CD14-positive monocyte (primary cell): ENCODE data around the gene CXCR6. TPM values are rescaled to one million over a fixed set of nuclear protein-coding genes. Genes with fewer than 3 reads are reported as not detected.

ENCODE experiments used
- DNase-seq, 3 donors: peaks; one replicate each; pipeline ENCODE4 v3.0.0-alpha.2; 2011 to 2022
- H2AFZ ChIP-seq: 2 replicates; pipeline ENCODE4 v1.6.0; 2012; ENCODE audit warnings: mild to moderate bottlenecking, low read depth, low read length, inconsistent platforms; ENCODE audit not compliant: insufficient read depth, poor library complexity, severe bottlenecking
- H3K27ac ChIP-seq, 2 donors: 1 replicate in 1 of 2; 2 replicates in 1 of 2; pipeline ENCODE4 v1.5.1; 2012 to 2013; ENCODE audit warnings: low read length in 2 of 2, control low read depth in 1 of 2, inconsistent platforms in 1 of 2, low read depth in 1 of 2, mild to moderate bottlenecking in 1 of 2
- H3K27me3 ChIP-seq, 2 donors: one replicate each; pipeline versions ENCODE4 v1.6.0 to v1.6.1; 2011 to 2013; ENCODE audit warnings: low read length in 2 of 2; ENCODE audit not compliant: control insufficient read depth in 2 of 2, insufficient read depth in 2 of 2
- H3K36me3 ChIP-seq, 2 donors: replicated peaks in 1 of 2; 1 replicate in 1 of 2; 2 replicates in 1 of 2; pipeline versions ENCODE4 v1.5.1 to v1.6.1; 2012 to 2013; ENCODE audit warnings: low read length in 2 of 2, control low read depth in 1 of 2, inconsistent platforms in 1 of 2, mild to moderate bottlenecking in 1 of 2; ENCODE audit not compliant: insufficient read depth in 2 of 2, control insufficient read depth in 1 of 2
- H3K4me1 ChIP-seq, 2 donors: 1 replicate in 1 of 2; 2 replicates in 1 of 2; pipeline versions ENCODE4 v1.5.1 to v1.6.1; 2012 to 2013; ENCODE audit warnings: low read length in 2 of 2, control low read depth in 1 of 2, inconsistent platforms in 1 of 2, mild to moderate bottlenecking in 1 of 2, moderate library complexity in 1 of 2; ENCODE audit not compliant: insufficient read depth in 2 of 2, control insufficient read depth in 1 of 2
- H3K4me2 ChIP-seq: replicated peaks from 2 replicates; pipeline ENCODE3; 2012; ENCODE audit warnings: low read length, moderate library complexity, mild to moderate bottlenecking; ENCODE audit not compliant: poor library complexity, severe bottlenecking; ENCODE audit errors: extremely low read depth
- H3K4me3 ChIP-seq, 3 experiments: fragments of 200-600 bp in 1 of 3; sonication (generic) in 1 of 3; replicated peaks in 1 of 3; 1 replicate in 2 of 3; 2 replicates in 1 of 3; pipeline ENCODE4 v1.5.1; 2011 to 2013; ENCODE audit warnings: low read length in 3 of 3, mild to moderate bottlenecking in 3 of 3, control low read depth in 2 of 3, low read depth in 2 of 3, inconsistent platforms in 1 of 3, moderate library complexity in 1 of 3
- H3K79me2 ChIP-seq: 2 replicates; pipeline ENCODE4 v1.6.0; 2012; ENCODE audit warnings: mild to moderate bottlenecking, control low read depth, inconsistent platforms, low read length, moderate library complexity; ENCODE audit not compliant: insufficient read depth
- H3K9ac ChIP-seq: 2 replicates; pipeline ENCODE4 v1.6.0; 2017; ENCODE audit warnings: low read length, mild to moderate bottlenecking; ENCODE audit not compliant: insufficient read depth, poor library complexity, severe bottlenecking
- H3K9me3 ChIP-seq, 2 donors: replicated peaks in 1 of 2; 1 replicate in 1 of 2; 2 replicates in 1 of 2; pipeline versions ENCODE4 v1.5.1 to v1.6.1; 2012 to 2013; ENCODE audit warnings: low read length in 2 of 2, control low read depth in 1 of 2; ENCODE audit not compliant: control insufficient read depth in 1 of 2, insufficient read depth in 1 of 2
- H4K20me1 ChIP-seq: 2 replicates; pipeline ENCODE4 v1.6.0; 2012; ENCODE audit warnings: mild to moderate bottlenecking, low read length, control low read depth, moderate library complexity; ENCODE audit not compliant: insufficient read depth
- H3K27ac Mint-ChIP-seq, 7 donors: one replicate each; pipeline ENCODE4 v1.8.0; 2020; ENCODE audit warnings: mild to moderate bottlenecking in 7 of 7, mixed read lengths in 7 of 7, moderate library complexity in 6 of 7, inconsistent platforms in 2 of 7
- H3K27me3 Mint-ChIP-seq, 3 donors: one replicate each; pipeline ENCODE4 v1.8.0; 2021 to 2022; ENCODE audit warnings: low read depth in 3 of 3, mild to moderate bottlenecking in 3 of 3, mixed read lengths in 3 of 3, moderate library complexity in 3 of 3, inconsistent platforms in 1 of 3
- H3K36me3 Mint-ChIP-seq, 2 donors: one replicate each; pipeline ENCODE4 v1.8.0; 2020; ENCODE audit warnings: mixed read lengths in 2 of 2, inconsistent platforms in 1 of 2, mild to moderate bottlenecking in 1 of 2
- H3K4me1 Mint-ChIP-seq: one replicate; pipeline ENCODE4 v1.8.0; 2020; ENCODE audit warnings: mild to moderate bottlenecking, mixed read lengths
- H3K4me3 Mint-ChIP-seq, 2 donors: one replicate each; pipeline ENCODE4 v1.8.0; 2020; ENCODE audit warnings: mild to moderate bottlenecking in 2 of 2, mixed read lengths in 2 of 2, moderate library complexity in 1 of 2
- H3K9me3 Mint-ChIP-seq, 7 donors: one replicate each; pipeline ENCODE4 v1.8.0; 2020 to 2022; ENCODE audit warnings: mixed read lengths in 7 of 7, mild to moderate bottlenecking in 6 of 7, moderate library complexity in 6 of 7, inconsistent platforms in 2 of 7
- WGBS: methylation state at CpG from one replicate; pipeline ENCODE4 v1.1.5; 2013; ENCODE audit warnings: missing lambda C conversion rate; ENCODE audit not compliant: insufficient coverage; 5-methylcytosine and 5-hydroxymethylcytosine counted together
- intact Hi-C, 2 donors: fragments of 100-400 bp; cut with micrococcal nuclease; formaldehyde crosslinking; loops; one replicate each; pipeline versions ENCODE4 v1.15.0 to v1.15.1; 2023
- polyA plus RNA-seq, 3 donors: library from polyadenylated mRNA; depleted of rRNA in 1 of 3; unstranded in 2 of 3; stranded (reverse) in 1 of 3; fragments of 300-500 nt in 2 of 3; fragments of >200 nt in 1 of 3; fragmentation: Illumina TruSeq in 2 of 3; gene quantifications; 1 replicate in 2 of 3; 2 replicates in 1 of 3; pipeline ENCODE4 v1.2.3, GENCODE V29; 2012 to 2021
- TF ChIP-seq, protein P1 (sequence below): fragments of 200-600 bp; IDR thresholded peaks from one replicate; pipeline ENCODE4 v1.8.0; 2022; ENCODE audit warnings: antibody characterized with exemption, mild to moderate bottlenecking

CXCR6 gene
- polyA plus RNA-seq, 3 donors: 0.10 TPM; not detected in 2

DNA sequence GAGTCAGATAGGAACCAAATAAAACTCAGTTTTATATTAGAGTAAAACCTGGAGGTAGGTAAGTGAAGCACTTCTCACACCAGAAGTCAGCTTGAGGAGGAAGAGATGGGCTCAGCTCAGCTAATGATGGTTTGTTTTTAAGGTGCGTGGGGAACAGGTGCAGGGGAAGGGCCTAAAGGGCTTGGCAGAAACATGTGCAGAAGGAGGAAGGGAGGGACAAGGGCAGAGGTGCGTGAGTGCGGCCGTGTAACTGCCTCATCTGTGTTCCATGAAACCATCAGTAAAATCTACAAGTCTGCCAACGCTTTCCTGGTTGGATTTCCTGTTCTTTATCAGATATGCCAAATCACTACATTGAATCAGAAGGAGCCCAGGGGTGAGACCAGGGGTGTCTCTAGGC is 32.4 kb downstream of the CXCR6 start:
- TF ChIP-seq, protein P1, sequence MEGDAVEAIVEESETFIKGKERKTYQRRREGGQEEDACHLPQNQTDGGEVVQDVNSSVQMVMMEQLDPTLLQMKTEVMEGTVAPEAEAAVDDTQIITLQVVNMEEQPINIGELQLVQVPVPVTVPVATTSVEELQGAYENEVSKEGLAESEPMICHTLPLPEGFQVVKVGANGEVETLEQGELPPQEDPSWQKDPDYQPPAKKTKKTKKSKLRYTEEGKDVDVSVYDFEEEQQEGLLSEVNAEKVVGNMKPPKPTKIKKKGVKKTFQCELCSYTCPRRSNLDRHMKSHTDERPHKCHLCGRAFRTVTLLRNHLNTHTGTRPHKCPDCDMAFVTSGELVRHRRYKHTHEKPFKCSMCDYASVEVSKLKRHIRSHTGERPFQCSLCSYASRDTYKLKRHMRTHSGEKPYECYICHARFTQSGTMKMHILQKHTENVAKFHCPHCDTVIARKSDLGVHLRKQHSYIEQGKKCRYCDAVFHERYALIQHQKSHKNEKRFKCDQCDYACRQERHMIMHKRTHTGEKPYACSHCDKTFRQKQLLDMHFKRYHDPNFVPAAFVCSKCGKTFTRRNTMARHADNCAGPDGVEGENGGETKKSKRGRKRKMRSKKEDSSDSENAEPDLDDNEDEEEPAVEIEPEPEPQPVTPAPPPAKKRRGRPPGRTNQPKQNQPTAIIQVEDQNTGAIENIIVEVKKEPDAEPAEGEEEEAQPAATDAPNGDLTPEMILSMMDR: no peak
- H3K27me3 Mint-ChIP-seq: no peaks in the 10 kb centered on the region
- no peak overlapping the region for H2AFZ ChIP-seq
- H3K27me3 ChIP-seq: no peaks in the 10 kb centered on the region
- H3K79me2 ChIP-seq: no peaks in the 10 kb centered on the region
- H3K36me3 Mint-ChIP-seq: peaks cover 69 to 84% of the 10 kb centered on the region in 2 donors
- 60% methylated on average over 1 of the region's 5 CpGs for WGBS
- peak overlapping the region in 2 of 7 donors; percentile 4 to 58 for H3K27ac Mint-ChIP-seq
- H3K4me1 Mint-ChIP-seq: peaks cover 41% of the 10 kb centered on the region
- H3K9me3 ChIP-seq: no peaks in the 10 kb centered on the region
- H3K4me2 ChIP-seq: no peak overlapping the region
- no peak for DNase-seq
- H3K4me1 ChIP-seq: peaks cover 32 to 36% of the 10 kb centered on the region in 2 donors
- H3K9ac ChIP-seq: no peak overlapping the region
- H3K4me3 Mint-ChIP-seq: no peak overlapping the region
- peaks cover 0 to 2% (median 0%) of the 10 kb centered on the region in 7 donors for H3K9me3 Mint-ChIP-seq
- intact Hi-C loops: no loop called here
- H3K36me3 ChIP-seq: peaks cover 50 to 65% of the 10 kb centered on the region in 2 donors
- no peak overlapping the region for H3K4me3 ChIP-seq
- H3K27ac ChIP-seq: no peak overlapping the region
- H4K20me1 ChIP-seq: no peaks in the 10 kb centered on the region

DNA sequence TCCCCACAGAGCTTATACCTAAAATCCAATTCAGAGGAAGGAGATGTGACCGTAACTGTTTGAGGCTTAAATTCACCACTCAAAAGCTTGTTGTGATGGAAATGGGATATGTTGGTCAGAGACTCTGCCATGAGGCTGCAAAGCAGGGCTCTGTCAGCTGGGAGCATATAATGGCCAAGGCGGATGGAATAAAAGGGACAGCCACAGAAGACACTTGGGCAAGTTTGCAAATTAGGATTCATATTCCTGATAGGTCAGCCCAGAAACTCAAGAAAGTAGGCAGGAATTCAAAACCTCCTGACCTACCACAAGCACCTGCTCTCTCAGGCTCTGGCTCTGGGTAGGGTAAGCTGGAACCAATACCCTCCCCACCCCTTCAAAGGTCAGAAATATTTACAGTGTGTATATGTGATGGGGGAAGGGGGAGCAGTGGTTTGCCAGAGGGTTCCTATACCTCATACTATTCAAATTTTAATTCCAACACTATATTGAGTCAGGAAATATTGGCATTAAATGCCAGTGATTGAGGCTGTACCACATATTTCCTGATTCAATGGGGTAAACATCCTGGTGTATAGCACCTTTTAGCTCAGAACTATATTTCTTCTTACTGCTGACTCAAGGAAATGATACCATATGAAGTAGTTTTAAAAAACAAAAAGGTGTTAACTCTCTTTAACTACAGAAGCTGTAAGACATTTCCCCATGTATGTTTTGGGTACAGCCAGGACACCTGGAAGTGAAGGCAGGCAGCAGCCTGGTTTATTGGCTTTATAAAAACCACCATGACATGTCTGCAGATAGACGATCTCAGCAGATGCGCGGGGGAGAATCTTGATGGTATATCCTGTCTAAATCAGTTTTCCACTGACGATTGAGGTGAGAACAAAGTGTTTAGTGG is 33.2 kb downstream of the CXCR6 start:
- no peaks in the 10 kb centered on the region for H3K27me3 Mint-ChIP-seq
- Histone ChIP-seq H4K20me1 (no peaks in the 10 kb centered on the region), H3K9ac (no peak overlapping the region), H3K9me3 (no peaks in the 10 kb centered on the region), H3K27me3 (no peaks in the 10 kb centered on the region), H3K27ac (no peak overlapping the region), H3K4me3 (no peak overlapping the region), H3K36me3 (peaks cover 58 to 73% of the 10 kb centered on the region in 2 donors), H3K4me2 (no peak overlapping the region), H3K79me2 (no peaks in the 10 kb centered on the region), H3K4me1 (peaks cover 29 to 30% of the 10 kb centered on the region in 2 donors), H2AFZ (no peak overlapping the region)
- no peak for DNase-seq
- H3K36me3 Mint-ChIP-seq: peaks cover 72 to 85% of the 10 kb centered on the region in 2 donors
- no peak overlapping the region for H3K4me3 Mint-ChIP-seq
- peaks cover 35% of the 10 kb centered on the region for H3K4me1 Mint-ChIP-seq
- TF ChIP-seq, protein P1: no peak
- 81% methylated on average over 4 of the region's 6 CpGs for WGBS
- intact Hi-C loops: no loop called here
- H3K27ac Mint-ChIP-seq: peak overlapping the region in 1 of 7 donors; percentile 57
- H3K9me3 Mint-ChIP-seq: peaks cover 0 to 2% (median 0%) of the 10 kb centered on the region in 7 donors
